ENCODE data around the gene KDM1B.
"Not testable (repeated sequence)": the region's sequence is repeated elsewhere in the genome, so short reads cannot be mapped to it uniquely, and the experiment has no call there.

The KDM1B gene

DNA sequence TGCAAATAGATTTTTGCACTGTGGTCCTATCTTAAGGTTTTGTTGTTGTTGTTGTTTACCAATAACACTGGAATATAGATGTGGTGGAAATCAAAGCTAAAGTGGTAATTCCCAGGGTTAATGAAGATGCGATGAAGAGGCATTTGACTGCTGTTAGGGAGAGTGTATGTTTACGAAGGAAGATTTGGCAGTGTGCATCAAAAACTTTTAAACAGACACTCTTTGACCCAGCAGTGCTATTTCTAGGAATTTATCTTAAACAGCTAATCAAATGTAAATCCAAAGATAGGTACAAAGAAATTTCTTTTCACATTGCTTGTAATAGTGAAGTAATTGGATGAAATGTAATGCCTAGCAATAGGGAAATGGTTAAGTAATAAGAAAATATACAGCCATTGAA, 34.0 kb downstream of the KDM1B start:
- no peak for DNase-seq (ENCODE audit: low read depth)

DNA sequence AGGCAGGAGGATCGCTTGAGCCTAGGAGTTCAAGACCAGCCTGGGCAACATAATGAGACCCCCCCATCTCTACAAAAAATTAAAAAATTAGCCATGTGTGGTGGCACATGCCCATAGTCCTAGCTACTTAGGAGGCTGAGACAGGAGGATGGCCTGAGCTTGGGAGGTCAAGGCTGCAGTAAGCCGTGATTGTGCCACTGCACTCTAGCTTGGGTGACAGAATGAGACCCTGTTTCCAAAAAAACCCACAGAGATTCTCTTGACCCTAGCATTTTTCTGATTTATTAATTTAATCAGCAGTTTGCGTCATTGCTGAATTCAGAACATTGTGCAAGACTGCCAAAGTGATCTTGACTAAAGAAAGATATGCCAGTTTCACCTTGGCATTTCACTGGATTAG, 36.8 kb downstream of the KDM1B start:
- no peak for DNase-seq (ENCODE audit: low read depth)

DNA sequence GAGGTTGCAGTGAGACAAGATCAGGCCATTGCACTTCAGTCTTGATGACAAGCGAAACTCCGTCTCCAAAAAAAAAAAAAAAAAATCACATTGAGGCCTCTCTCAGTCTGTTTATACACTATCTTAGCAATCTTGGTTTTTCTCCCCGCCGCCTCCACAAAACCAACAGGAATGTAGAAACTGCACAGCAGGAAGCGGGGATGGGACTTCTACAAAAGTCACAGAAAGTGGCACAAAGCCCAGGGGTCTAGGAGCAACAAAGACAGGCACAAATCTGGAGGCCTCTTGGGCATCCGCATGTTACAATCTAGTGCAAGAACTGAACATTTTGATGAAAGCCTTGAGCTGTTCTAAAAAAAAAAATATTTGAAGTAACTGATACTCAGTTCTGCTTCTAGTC, 48.6 kb downstream of the KDM1B start:
- DNase-seq (ENCODE audit: low read depth): no peak

DNA sequence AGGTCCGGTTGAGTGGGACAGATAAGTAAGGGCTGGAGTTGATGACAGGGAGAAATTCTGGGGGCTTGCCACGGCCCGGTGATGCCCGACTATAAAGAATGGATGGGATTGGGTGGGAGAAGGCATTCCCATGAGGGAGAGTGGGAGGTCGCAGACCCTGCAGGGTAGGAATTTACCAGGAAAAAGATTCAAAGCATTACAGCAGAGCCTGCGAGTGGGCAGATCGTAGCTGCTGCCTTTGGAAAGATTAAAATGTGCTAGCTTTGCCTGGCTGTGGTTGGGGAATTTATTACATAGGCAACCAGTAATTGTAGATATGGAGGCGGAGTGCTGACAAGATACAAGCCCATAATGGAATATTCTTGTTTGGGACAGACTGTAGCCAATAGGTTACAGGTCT, 49.5 kb downstream of the KDM1B start:
- DNase-seq (ENCODE audit: low read depth): no peak

DNA sequence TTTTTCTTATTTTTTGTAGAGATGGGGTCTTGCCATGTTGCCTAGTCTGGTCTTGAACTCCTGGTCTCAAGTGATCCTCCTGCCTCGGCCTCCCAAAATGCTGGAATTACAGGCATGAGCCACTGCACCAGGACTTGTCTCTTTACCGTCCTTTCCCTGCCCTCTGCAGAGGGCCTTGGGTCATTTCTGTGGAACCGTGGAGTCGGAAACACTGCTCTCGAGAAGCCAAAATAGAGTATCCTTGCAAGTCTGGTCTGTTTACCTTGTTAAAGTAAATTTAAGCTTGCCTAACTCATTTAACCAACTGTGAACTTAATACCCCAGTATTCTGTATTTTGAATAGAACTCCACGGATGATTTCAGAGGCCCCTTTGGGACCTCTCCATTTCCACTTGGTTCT, 51.4 kb downstream of the KDM1B start:
- DNase-seq (ENCODE audit: low read depth): no peak

DNA sequence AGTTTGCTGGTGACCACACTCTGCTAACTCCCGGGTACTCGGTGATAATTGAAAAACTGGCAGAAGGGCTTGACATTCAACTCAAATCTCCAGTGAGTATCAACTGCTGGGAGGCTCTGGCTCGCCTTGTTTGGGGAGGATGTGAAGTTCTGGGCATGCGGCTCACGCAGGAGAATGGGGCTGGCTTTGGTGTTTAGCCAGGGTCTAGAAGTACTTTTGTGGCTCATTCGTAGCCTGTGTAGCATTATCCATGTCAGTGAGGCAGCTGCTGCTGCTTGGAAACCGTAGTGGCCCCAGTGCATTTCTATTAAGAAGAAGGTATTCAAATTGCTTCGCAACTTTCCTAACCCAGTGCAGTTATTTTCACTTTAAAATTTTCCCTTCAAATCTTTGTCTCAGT, 52.2 kb downstream of the KDM1B start:
- no peak for DNase-seq (ENCODE audit: low read depth)

DNA sequence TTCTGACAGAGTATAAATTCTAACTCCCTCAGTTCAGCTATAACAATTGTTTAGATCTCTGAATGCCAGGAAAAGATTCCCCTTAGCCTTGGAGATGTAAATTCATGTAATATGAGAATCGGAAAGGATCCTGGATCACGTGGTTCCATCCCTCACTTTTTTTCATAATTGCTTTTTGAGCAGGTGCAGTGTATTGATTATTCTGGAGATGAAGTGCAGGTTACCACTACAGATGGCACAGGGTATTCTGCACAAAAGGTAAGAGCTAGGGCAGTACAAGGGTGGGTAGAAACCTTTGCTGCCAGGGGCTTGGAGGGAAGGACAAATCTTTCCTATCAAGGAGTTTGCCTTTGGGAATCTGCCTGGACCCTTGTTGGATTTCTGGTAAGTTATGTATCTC, 52.7 kb downstream of the KDM1B start:
- DNase-seq (ENCODE audit: low read depth): no peak

DNA sequence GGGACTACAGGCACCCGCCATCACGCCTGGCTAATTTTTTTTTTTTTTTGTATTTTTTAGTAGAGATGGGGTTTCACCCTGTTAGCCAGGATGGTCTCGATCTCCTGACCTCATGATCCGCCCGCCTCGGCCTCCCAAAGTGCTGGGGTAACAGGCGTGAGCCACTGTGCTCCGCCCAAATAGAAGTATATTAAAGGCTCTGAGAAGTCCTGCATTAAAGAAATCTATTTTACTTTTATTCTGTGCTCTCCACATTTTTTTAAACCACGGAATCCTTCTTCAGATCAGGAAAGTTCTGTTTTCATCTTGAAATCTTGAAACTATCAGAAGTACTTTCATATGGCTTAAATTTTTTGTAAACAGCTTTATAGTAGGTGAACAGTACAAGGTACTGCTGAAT, 53.6 kb downstream of the KDM1B start:
- not testable (repeated sequence) for DNase-seq (ENCODE audit: low read depth)

DNA sequence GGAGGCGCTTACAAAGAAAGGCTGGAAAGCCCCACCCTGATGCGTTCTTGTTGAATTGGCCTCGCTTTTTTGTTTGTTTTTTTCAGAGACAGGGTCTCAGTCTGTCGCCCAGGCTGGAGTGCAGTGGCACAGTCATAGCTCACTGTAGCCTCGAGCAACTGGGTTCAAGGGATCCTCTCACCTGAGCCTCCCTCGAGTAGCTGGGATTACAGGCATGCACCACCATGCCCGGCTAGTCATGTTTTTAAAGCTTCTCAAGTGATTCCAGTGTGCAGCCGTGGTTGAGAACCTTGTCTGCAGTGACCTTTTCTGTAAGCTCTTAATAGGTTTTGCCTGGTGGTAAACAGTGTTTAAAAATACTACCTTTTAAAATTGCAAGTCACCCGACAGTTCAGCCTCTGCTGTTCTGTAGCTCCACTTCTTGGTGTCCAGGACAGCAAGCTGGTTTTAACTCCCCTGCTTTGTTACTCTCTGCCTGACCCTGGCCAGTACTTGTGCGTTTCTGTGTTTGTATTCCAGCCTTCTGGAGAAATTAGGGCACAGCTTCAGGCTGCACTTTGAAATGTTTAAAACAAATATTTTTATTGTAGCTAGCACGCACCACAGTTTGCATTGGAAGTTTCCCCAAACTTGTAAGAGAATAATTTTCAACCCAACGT, 54.4 kb downstream of the KDM1B start:
- DNase-seq (ENCODE audit: low read depth): no peak

DNA sequence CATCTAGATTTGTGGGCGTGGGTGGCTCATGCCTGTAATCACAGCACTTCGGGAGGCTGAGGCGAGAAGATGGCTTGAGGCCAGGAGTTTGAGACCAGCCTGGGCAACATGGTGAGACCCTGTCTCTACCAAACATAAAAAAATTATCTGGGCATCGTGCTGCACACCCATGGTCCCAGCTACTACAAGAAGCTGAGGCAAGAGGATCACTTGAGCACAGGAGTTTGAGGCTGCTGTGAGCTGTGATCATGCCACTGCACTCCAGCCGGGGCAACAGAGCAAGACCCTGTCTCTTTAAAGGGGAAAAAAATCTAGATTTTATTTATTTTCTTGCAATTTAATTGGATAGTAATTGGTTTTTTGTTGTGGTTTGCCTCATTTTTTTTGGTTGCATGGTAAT, 55.5 kb downstream of the KDM1B start:
- no peak for DNase-seq (ENCODE audit: low read depth)

DNA sequence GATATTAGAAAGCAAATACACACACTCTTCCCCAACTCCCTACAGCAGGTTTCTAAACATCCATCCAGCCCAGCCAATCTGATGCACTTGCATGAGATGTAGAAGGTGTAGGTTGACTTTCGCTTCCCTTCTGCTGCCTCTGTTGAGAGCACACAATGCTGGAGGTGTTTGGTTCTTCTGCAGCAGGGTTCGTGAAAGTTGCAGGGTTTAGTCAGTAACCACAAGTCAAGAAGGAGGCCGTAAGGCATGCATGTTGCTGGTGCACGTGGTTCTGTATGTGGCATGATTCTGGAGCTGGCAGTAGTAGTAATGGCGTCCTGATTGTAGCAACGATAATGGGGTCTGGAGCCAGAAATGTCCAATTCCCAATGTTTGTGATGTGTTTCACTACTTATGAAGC, 56.1 kb downstream of the KDM1B start:
- DNase-seq (ENCODE audit: low read depth): no peak

DNA sequence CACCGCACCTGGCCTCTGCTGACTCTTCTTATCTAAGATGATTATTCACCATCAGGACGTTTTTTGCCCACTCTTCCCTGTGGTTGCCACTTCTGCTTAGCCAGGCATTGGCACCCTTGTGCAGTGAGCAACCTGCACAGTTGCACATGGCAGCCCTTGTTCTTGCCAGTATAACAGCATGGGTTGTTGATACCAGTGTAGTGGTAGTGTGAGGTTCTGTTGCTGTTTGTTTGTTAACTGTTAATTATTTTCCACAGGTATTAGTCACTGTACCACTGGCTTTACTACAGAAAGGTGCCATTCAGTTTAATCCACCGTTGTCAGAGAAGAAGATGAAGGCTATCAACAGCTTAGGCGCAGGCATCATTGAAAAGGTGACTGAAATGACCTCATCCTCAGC, 57.0 kb downstream of the KDM1B start:
- no peak for DNase-seq (ENCODE audit: low read depth)

DNA sequence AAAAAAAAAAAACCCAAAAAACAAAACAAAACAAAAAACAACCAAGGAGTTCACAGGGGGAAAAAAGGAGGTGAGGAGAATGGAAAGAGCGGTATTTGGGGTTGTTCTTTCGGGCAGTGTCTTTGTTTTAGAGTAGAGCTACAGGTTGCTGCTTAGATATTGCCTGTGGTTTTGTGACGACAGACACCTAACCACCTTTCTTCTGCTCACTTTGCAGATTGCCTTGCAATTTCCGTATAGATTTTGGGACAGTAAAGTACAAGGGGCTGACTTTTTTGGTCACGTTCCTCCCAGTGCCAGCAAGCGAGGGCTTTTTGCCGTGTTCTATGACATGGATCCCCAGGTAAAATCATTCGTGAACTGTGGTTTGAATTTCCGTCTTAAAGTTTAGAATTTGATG, 58.2 kb downstream of the KDM1B start:
- DNase-seq (ENCODE audit: low read depth): no peak

DNA sequence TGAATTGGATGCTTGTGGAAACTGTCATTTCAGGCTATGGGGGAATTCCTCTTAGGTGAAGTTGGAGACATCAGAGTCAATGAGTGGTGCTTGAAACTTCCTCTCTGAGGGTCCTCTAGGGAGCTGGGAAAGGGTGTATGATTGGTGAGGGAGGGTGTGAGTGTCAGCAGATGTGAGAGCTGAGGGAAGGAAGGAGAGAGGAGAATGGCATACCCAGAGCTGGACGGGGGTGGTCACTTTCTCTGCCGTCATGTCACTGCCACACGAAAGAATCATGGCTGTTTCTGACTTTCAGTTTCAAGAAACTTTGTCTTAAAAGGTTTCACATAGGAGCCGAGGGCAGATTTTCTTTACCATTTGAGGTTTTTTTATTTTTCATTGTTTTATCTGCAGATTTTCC, 58.8 kb downstream of the KDM1B start:
- DNase-seq (ENCODE audit: low read depth): no peak

DNA sequence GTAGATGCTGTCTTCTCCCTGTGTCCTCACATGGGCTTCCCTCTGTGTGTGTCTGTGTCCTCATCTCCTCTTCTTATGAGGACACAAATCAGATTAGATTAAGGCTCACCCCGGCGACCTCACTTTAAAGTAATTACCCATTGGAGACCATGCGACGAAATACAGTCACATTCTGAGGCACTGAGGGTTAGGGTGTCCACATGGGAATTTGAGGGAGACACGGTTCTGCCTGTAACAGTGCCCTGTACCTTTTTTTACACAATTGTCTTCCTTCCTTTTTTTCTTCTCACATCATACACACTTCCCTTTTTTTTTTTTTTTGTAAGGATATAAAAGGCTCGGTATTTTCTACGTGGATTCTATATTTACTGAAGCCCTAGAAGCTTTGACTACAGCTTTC, 60.2 kb downstream of the KDM1B start:
- DNase-seq (ENCODE audit: low read depth): no peak

DNA sequence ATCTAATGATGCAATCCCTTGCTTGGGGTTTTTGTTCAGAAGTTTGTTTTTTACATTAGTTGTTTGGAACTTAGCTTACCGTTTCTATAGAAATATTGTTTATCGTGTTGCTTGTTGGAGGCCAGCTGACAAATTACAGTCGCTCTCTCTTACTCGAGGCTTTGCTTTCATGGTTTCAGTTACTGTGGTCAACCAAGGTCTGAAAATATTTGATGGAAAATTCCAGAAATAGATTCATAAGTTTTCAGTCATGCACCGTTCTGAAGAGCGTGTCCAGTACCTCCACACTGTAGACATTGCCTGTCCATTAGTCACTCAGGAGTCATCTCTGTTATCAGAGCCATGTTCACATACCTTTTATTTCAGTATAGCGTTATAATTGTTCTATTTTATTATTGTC, 61.2 kb downstream of the KDM1B start:
- no peak for DNase-seq (ENCODE audit: low read depth)

DNA sequence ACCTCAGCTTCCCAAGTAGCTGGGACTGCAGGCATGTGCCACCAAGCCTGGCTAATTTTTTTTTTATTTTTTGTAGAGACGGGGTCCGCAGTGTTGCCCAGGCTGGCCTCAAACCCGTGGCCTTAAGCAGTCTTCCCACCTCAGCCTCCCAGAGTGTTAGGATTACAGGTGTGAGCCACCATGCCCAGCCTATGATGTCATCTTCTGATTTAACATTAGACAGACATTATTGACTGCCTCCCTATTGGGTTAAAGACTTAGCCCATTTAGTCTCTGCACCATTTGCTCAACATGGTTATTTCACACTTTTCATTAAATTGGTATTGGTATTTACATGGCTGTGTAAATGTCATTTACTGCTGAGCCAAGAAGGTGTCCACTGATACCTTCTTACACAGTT, 63.0 kb downstream of the KDM1B start:
- no peak for DNase-seq (ENCODE audit: low read depth)

DNA sequence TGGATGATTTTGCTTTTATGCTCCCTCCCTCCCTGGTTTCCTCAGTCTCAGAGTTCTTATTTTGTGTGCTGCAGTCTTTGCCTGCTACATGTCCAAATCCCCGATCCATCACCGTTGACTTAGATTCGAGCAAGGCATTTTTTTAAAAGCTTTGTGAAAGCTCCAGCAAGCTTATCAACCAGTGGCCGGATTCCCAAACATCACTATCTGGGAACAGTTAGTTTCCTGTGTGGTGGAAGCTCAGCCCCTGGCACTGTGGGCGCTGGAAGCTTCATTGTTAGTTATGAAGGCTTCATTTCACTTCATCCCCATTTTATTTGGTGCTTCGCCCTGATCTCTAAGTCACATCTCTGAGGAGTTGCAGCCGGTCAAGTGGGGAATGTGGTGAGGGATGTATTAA, 64.4 kb downstream of the KDM1B start:
- no peak for DNase-seq (ENCODE audit: low read depth)

DNA sequence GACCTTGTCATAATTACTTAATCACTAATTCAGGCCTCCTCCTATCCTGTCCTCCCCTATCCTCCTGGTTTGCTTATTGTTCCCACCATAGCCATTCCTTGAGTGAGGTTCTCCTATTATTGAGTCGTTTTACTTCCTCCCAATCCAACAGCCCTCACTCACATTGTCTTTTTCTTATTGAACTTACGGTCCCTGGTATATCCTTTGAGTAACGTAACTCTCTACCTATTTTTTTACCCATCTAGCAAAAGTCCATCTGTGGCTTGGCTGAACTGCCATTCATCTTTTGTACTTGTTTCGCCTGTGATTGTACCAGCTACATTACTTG, 66.0 kb downstream of the KDM1B start:
- no peak for DNase-seq (ENCODE audit: low read depth)

DNA sequence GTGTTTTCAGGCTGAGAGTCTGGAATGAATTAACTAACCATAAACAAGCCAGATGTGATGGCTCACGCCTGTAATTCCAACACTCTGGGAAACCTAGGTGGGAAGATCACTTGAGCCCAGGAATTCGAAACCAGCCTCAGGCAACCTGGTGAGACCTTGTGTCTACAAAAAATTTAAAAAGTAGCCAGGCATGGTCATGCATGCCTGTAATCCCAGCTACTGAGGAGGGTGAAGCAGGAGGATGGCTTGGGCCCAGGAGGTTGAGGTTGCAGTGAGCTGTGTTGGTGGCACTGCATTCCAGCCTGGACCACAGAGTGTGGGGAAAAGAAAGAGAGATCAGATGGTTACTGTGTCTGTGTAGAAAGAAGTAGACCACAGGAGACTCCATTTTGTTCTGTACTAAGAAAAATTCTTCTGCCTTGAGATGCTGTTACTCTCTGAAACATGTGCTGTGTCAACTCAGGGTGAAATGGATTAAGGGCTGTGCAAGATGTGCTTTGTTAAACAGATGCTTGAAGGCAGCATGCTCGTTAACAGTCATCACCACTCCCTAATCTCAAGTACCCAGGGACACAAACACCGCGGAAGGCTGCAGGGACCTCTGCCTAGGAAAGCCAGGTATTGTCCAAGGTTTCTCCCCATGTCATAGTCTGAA, 71.4 kb downstream of the KDM1B start:
- DNase-seq (ENCODE audit: low read depth): not testable (repeated sequence)

DNA sequence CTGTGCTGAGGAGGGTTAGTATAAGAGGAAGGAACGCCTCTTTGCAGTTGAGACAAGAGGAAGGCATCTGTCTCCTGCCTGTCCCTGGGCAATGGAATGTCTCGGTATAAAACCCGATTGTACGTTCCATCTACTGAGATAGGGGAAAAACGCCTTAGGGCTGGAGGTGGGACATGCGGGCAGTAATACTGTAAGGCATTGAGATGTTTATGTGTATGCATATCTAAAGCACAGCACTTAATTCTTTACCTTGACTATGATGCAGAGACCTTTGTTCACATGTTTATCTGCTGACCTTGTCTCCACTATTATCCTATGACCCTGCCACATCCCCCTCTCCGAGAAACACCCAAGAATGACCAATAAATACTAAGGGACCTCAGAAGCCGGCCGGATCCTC, 71.9 kb downstream of the KDM1B start:
- not testable (repeated sequence) for DNase-seq (ENCODE audit: low read depth)

DNA sequence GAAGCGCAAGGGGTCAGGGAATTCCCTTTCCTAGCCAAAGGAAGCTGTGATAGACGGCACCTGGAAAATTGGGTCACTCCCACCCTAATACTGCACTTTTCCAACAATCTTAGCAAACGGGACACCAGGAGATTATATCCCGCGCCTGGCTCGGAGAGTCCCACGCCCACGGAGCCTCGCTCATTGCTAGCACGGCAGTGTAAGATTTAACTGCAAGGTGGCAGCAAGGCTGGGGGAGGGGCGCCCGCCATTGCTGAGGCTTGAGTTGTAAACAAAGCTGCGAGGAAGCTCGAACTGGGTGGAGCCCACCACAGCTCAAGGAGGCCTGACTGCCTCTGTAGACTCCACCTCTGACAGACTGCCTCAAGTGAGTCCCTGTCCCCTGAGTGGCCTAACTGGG, 73.4 kb downstream of the KDM1B start:
- not testable (repeated sequence) for DNase-seq (ENCODE audit: low read depth)

DNA sequence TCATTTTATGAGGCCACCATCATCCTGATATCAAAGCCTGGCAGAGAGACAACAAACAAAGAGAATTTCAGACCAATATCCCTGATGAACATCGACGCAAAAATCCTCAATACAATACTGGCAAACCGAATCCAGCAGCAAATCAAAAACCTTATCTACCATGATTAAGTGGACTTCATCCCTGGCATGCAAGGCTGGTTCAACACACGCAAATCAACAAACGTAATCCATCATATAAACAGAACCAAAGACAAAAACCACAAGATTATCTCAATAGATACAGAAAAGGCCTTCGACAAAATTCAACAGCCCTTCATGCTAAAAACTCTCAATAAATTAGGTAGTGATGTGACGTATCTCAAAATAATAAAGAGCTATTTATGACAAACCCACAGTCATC, 76.6 kb downstream of the KDM1B start:
- DNase-seq (ENCODE audit: low read depth): not testable (repeated sequence)

DNA sequence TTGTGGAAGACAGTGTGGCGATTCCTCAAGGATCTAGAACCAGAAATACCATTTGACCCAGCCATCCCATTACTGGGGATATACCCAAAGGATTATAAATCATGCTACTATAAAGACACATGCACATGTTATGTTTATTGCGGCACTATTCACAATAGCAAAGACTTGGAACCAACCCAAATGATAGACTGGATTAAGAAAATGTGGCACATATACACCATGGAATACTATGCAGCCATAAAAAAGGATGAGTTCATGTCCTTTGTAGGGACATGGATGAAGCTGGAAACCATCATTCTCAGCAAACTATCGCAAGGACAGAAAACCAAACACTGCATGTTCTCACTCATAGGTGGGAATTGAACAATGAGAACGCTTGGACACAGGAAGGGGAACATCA, 78.5 kb downstream of the KDM1B start:
- not testable (repeated sequence) for DNase-seq (ENCODE audit: low read depth)

Measured in activated T-cell treated with anti-CD3 and anti-CD28 coated beads for 1 hour (primary cell).